GM12892 (cell line): ENCODE data around the gene RSPH9.

Experiments
- POLR2A ChIP-seq: IDR thresholded peaks from 2 replicates; pipeline ENCODE4 v1.6.1; 2011; ENCODE audit warnings: low read depth, low read length, control low read depth
- POLR2AphosphoS5 ChIP-seq: IDR thresholded peaks from 2 replicates; pipeline ENCODE4 v1.6.1; 2011; ENCODE audit warnings: low read depth, low read length, control low read depth

GRCh38 chr6:43629104-43629504 is 15.7 kb upstream of the RSPH9 start, which contains the start of gene GTPBP2:
- TF ChIP-seq POLR2AphosphoS5 (no peak), POLR2A (no peak; the same call in 1 of the 2 replicates)
